ENCODE data around the gene GMPPA. TPM values are rescaled to one million over a fixed set of nuclear protein-coding genes. Genes with fewer than 3 reads are reported as not detected.

The GMPPA gene
- total RNA-seq, 1 donor from 2014 or later: 30.2 TPM

- Mint-ChIP-seq H3K27ac (ENCODE audit: unreplicated experiment) (peak overlapping the region; percentile 42), H3K36me3 (ENCODE audit: low read depth, unreplicated experiment) (peaks cover 3% of the 10 kb centered on the region), H3K4me1 (ENCODE audit: unreplicated experiment) (peaks cover 27% of the 10 kb centered on the region), H3K4me3 (ENCODE audit: unreplicated experiment) (no peak overlapping the region), H3K9me3 (ENCODE audit: unreplicated experiment) (no peaks in the 10 kb centered on the region), H3K27me3 (ENCODE audit: unreplicated experiment) (peaks cover 14% of the 10 kb centered on the region)
- no peak for DNase-seq (ENCODE audit: low spot score)
- TF ChIP-seq CTCF (IDR thresholded peaks at IDR 0.05; ENCODE audit: unreplicated experiment): no peak
Measured at GRCh38 chr2:219537657-219538488, 39.2 kb downstream of the GMPPA start.

- H3K36me3 Mint-ChIP-seq (ENCODE audit: low read depth, unreplicated experiment): peaks cover 3% of the 10 kb centered on the region
- H3K9me3 Mint-ChIP-seq (ENCODE audit: unreplicated experiment): no peaks in the 10 kb centered on the region
- TF ChIP-seq CTCF (IDR thresholded peaks at IDR 0.05; ENCODE audit: unreplicated experiment): no peak
- H3K27me3 Mint-ChIP-seq (ENCODE audit: unreplicated experiment): peaks cover 14% of the 10 kb centered on the region
- no peak for DNase-seq (ENCODE audit: low spot score)
- peak overlapping the region; percentile 24 for H3K27ac Mint-ChIP-seq (ENCODE audit: unreplicated experiment)
- peaks cover 27% of the 10 kb centered on the region for H3K4me1 Mint-ChIP-seq (ENCODE audit: unreplicated experiment)
- no peak overlapping the region for H3K4me3 Mint-ChIP-seq (ENCODE audit: unreplicated experiment)
Measured at GRCh38 chr2:219538504-219538951, 39.8 kb downstream of the GMPPA start.

- Mint-ChIP-seq H3K4me3 (ENCODE audit: unreplicated experiment) (no peak overlapping the region), H3K27ac (ENCODE audit: unreplicated experiment) (no peak overlapping the region), H3K4me1 (ENCODE audit: unreplicated experiment) (peaks cover 27% of the 10 kb centered on the region), H3K27me3 (ENCODE audit: unreplicated experiment) (peaks cover 13% of the 10 kb centered on the region), H3K36me3 (ENCODE audit: low read depth, unreplicated experiment) (peaks cover 3% of the 10 kb centered on the region), H3K9me3 (ENCODE audit: unreplicated experiment) (no peaks in the 10 kb centered on the region)
- DNase-seq (ENCODE audit: low spot score): no peak
- TF ChIP-seq CTCF (IDR thresholded peaks at IDR 0.05; ENCODE audit: unreplicated experiment): no peak
Measured at GRCh38 chr2:219538956-219539788, 40.5 kb downstream of the GMPPA start.

GRCh38 chr2:219539926-219540678 lies 41.4 kb downstream of the GMPPA start:
- Mint-ChIP-seq H3K4me3 (ENCODE audit: unreplicated experiment) (no peak overlapping the region), H3K36me3 (ENCODE audit: low read depth, unreplicated experiment) (peaks cover 10% of the 10 kb centered on the region), H3K27ac (ENCODE audit: unreplicated experiment) (no peak overlapping the region), H3K9me3 (ENCODE audit: unreplicated experiment) (no peaks in the 10 kb centered on the region), H3K27me3 (ENCODE audit: unreplicated experiment) (peaks cover 22% of the 10 kb centered on the region), H3K4me1 (ENCODE audit: unreplicated experiment) (peaks cover 35% of the 10 kb centered on the region)
- no peak for DNase-seq (ENCODE audit: low spot score)
- no peak for TF ChIP-seq CTCF (IDR thresholded peaks at IDR 0.05; ENCODE audit: unreplicated experiment)
